Endothelial cell of umbilical vein (primary cell): Measurements from ENCODE around the gene SLC39A11. TPM values are rescaled to one million over a fixed set of nuclear protein-coding genes. Genes with fewer than 3 reads are reported as not detected.

ENCODE experiments used
- BruUV-seq: library from RNA; stranded (reverse); fragments of 400-500 nt; replicated peaks from 2 replicates; lab custom pipeline; 2021; lab: Mats Ljungman, UMichigan
- CTCF ChIA-PET: fragments of 300-600, 350-600 bp; sonication (Branson Sonifier 250); formaldehyde crosslinking; loops from one replicate; lab custom pipeline; 2021; ENCODE audit warnings: antibody characterized with exemption, inconsistent platforms; lab: Charles Lee
- POLR2A ChIA-PET: fragments of 300-600, 350-600 bp; sonication (Branson Sonifier 250); formaldehyde crosslinking; loops from one replicate; lab custom pipeline; 2021; ENCODE audit warnings: antibody characterized with exemption, inconsistent platforms; lab: Charles Lee
- DNase-seq: peaks from one replicate; pipeline ENCODE4 v3.0.0-alpha.2; 2011; ENCODE audit warnings: low read depth, low spot score
- FAIRE-seq: peaks from 2 replicates; lab custom pipeline; 2011; peaks lifted over from hg19 to GRCh38; lab: Jason Lieb, UNC
- H2AFZ ChIP-seq: 2 replicates; pipeline ENCODE4 v1.6.0; 2012; ENCODE audit warnings: low read depth, low read length, control low read depth, inconsistent platforms
- H3K27ac ChIP-seq: 2 replicates; pipeline ENCODE4 v1.5.1; 2011; ENCODE audit warnings: low read depth, mild to moderate bottlenecking, control low read depth, low read length, moderate library complexity; ENCODE audit not compliant: insufficient read depth
- H3K27me3 ChIP-seq, 2 experiments: 2 replicates each; pipeline versions ENCODE4 v1.6.0 to v1.6.1; 2011; ENCODE audit warnings: low read length in 2 of 2, mixed read lengths in 1 of 2; ENCODE audit not compliant: control insufficient read depth in 2 of 2, insufficient read depth in 2 of 2
- H3K36me3 ChIP-seq, 2 experiments: 2 replicates in 1 of 2; 3 replicates in 1 of 2; pipeline ENCODE4 v1.5.1; 2011; ENCODE audit warnings: low read length in 2 of 2, mild to moderate bottlenecking in 1 of 2, moderate library complexity in 1 of 2; ENCODE audit not compliant: control insufficient read depth in 2 of 2, insufficient read depth in 2 of 2; ENCODE audit errors: extremely low read depth in 1 of 2
- H3K4me1 ChIP-seq: 3 replicates; pipeline ENCODE4 v1.5.1; 2011; ENCODE audit warnings: mild to moderate bottlenecking, low read length; ENCODE audit not compliant: control insufficient read depth, insufficient read depth; ENCODE audit errors: extremely low read depth
- H3K4me2 ChIP-seq: 2 replicates; pipeline ENCODE4 v1.6.1; 2011; ENCODE audit warnings: low read length, control low read depth, mixed read lengths; ENCODE audit not compliant: insufficient read depth
- H3K4me3 ChIP-seq, 3 experiments: fragments of 200-600 bp in 1 of 3; sonication (generic), shearing (Covaris generic) in 1 of 3; replicated peaks in 1 of 3; 2 replicates each; pipeline ENCODE4 v1.5.1; 2011 to 2016; ENCODE audit warnings: control low read depth in 3 of 3, low read length in 3 of 3, mild to moderate bottlenecking in 2 of 3, inconsistent platforms in 1 of 3, low read depth in 1 of 3, moderate library complexity in 1 of 3; ENCODE audit not compliant: insufficient read depth in 1 of 3
- H3K79me2 ChIP-seq: 2 replicates; pipeline ENCODE4 v1.6.0; 2012; ENCODE audit warnings: low read length, inconsistent platforms; ENCODE audit not compliant: control insufficient read depth, insufficient read depth
- H3K9ac ChIP-seq: replicated peaks from 2 replicates; pipeline ENCODE3; 2011; ENCODE audit warnings: low read length, control low read depth; ENCODE audit not compliant: insufficient read depth; ENCODE audit errors: extremely low read depth
- H3K9me1 ChIP-seq: replicated peaks from 3 replicates; pipeline ENCODE4 v1.6.0; 2011; ENCODE audit warnings: mild to moderate bottlenecking, low read length; ENCODE audit not compliant: control insufficient read depth, insufficient read depth; ENCODE audit errors: extremely low read depth
- H3K9me3 ChIP-seq: replicated peaks from 2 replicates; pipeline ENCODE4 v1.5.1; 2012; ENCODE audit warnings: low read length, inconsistent platforms; ENCODE audit not compliant: control insufficient read depth, insufficient read depth
- H4K20me1 ChIP-seq: replicated peaks from 2 replicates; pipeline ENCODE3; 2011; ENCODE audit warnings: mild to moderate bottlenecking, low read length; ENCODE audit not compliant: control insufficient read depth, insufficient read depth; ENCODE audit errors: extremely low read depth
- CTCF ChIP-seq, 2 donors: IDR thresholded peaks; 1 replicate in 1 of 2; 2 replicates in 1 of 2; pipeline ENCODE4 v1.5.1; 2011; ENCODE audit warnings: low read length in 2 of 2, mild to moderate bottlenecking in 2 of 2, moderate library complexity in 2 of 2, control low read depth in 1 of 2, inconsistent platforms in 1 of 2, low read depth in 1 of 2; ENCODE audit not compliant: insufficient read depth in 1 of 2; ENCODE audit errors: extremely low read depth in 1 of 2
- EZH2 ChIP-seq: IDR thresholded peaks from 2 replicates; pipeline ENCODE4 v1.6.1; 2012; ENCODE audit warnings: borderline replicate concordance, low read depth, mild to moderate bottlenecking, moderate library complexity, low read length, inconsistent platforms; ENCODE audit not compliant: severe bottlenecking
- FOS ChIP-seq: IDR thresholded peaks from 2 replicates; pipeline ENCODE4 v1.6.1; 2011; ENCODE audit warnings: mild to moderate bottlenecking, low read length, moderate library complexity, borderline replicate concordance; ENCODE audit not compliant: insufficient read depth
- GATA2 ChIP-seq: IDR thresholded peaks from 2 replicates; pipeline ENCODE4 v1.7.0; 2011; ENCODE audit warnings: low read depth, mild to moderate bottlenecking, moderate library complexity, mixed read lengths, low read length; ENCODE audit not compliant: insufficient read length, insufficient read depth
- JUN ChIP-seq: IDR thresholded peaks from 2 replicates; pipeline ENCODE4 v1.6.1; 2011; ENCODE audit warnings: borderline replicate concordance, low read depth; ENCODE audit not compliant: insufficient read length, insufficient read depth
- MAX ChIP-seq: IDR thresholded peaks from 2 replicates; pipeline ENCODE4 v1.6.1; 2011; ENCODE audit not compliant: insufficient read depth, insufficient read length
- MYC ChIP-seq: IDR thresholded peaks from one replicate; pipeline ENCODE4 v1.6.1; 2011; ENCODE audit warnings: mild to moderate bottlenecking, low read depth, low read length
- POLR2A ChIP-seq: IDR thresholded peaks from 2 replicates; pipeline ENCODE4 v1.6.1; 2012; ENCODE audit warnings: low read depth, mild to moderate bottlenecking, control low read depth, low read length
- POLR2AphosphoS5 ChIP-seq: IDR thresholded peaks from 2 replicates; pipeline ENCODE4 v1.6.1; 2012; ENCODE audit warnings: low read depth, mild to moderate bottlenecking, control low read depth, low read length, moderate library complexity; ENCODE audit not compliant: insufficient read depth
- dilution Hi-C: fragments of 300-500 bp; cut with MboI; formaldehyde crosslinking; loops from one replicate; pipeline ENCODE4 v1.15.0; 2019; ENCODE audit warnings: low sequenced_read_pairs; ENCODE audit not compliant: extremely low pct_ligation_motif_present
- intact Hi-C: fragments of 100-400 bp; cut with micrococcal nuclease; formaldehyde crosslinking; loops from one replicate; pipeline ENCODE4 v1.10.0; 2022
- polyA plus RNA-seq, 4 experiments: library from polyadenylated mRNA; depleted of rRNA in 3 of 4; stranded (reverse) in 3 of 4; unstranded in 1 of 4; fragments of >200 nt; gene quantifications; 2 replicates each; pipeline versions ENCODE4 v1.2.1 to v1.2.3, GENCODE V29; 2011 to 2012; ENCODE audit warnings: missing spikeins in 1 of 4
- total RNA-seq: library from RNA; stranded (reverse); gene quantifications from 2 replicates; pipeline ENCODE4 v1.2.3, GENCODE V29; 2021

The SLC39A11 gene
- total and polyA plus RNA-seq, 2 donors (not counting 3 experiments of a cell fraction or from before 2014, with no cell fraction given) = 8.1 to 11.9 TPM

GRCh38 chr17:72982680-72983079 is 109.8 kb downstream of the SLC39A11 start:
- Histone ChIP-seq H3K36me3 (no peaks in the 10 kb centered on the region), H3K4me1 (peaks cover 20% of the 10 kb centered on the region), H2AFZ (no peak overlapping the region), H3K4me3 (no peak overlapping the region), H3K79me2 (no peaks in the 10 kb centered on the region), H3K4me2 (no peak overlapping the region), H3K9ac (no peak overlapping the region), H3K27me3 (no peaks in the 10 kb centered on the region), H4K20me1 (no peaks in the 10 kb centered on the region), H3K9me1 (no peaks in the 10 kb centered on the region), H3K9me3 (no peaks in the 10 kb centered on the region), H3K27ac (no peak overlapping the region)
- FAIRE-seq = no peak
- dilution Hi-C loops (no loop called here), intact Hi-C loops (no loop called here)
- no TSS peak for BruUV-seq
- no peak for DNase-seq
- ChIA-PET CTCF (interaction anchor here (1.5 kb wide), 1 partner anchor 257 kb away, joined by 3 read pairs; no protein-coding TSS in a partner anchor), POLR2A (no interaction called here)
- no peak for TF ChIP-seq MAX
- no peak for TF ChIP-seq GATA2
- TF ChIP-seq CTCF (IDR thresholded peaks at IDR 0.05; ENCODE audit: extremely low read depth in 1 of 2, insufficient read depth in 1 of 2, low read depth in 1 of 2, low read length in 2 of 2) = no peak
- no peak for TF ChIP-seq POLR2AphosphoS5
- no peak for TF ChIP-seq EZH2
- no peak for TF ChIP-seq MYC
- no peak for TF ChIP-seq JUN
- no peak for TF ChIP-seq POLR2A
- no peak for TF ChIP-seq FOS
